Hematopoietic multipotent progenitor cell treated with erythropoietin and hydrocortisone succinate and interleukin-3 and kit ligand, for 8 days (in vitro differentiated cells): ENCODE measurements around the gene PLK5.
"Not testable (repeated sequence)": the region's sequence is repeated elsewhere in the genome, so short reads cannot be mapped to it uniquely, and the experiment has no call there.

Experiments
- DNase-seq: peaks from one replicate; pipeline ENCODE4 v3.0.0-alpha.2; 2015

The PLK5 gene

GRCh38 chr19:1523412-1524286 lies at the start of gene PLK5:
PLK5 (plus strand) TSS chr19:1524077; CDS start chr19:1526997, 2,920 bp downstream.
- no peak for DNase-seq

GRCh38 chr19:1474765-1475351 lies 49.0 kb upstream of the PLK5 start:
- DNase-seq: no peak

- no peak for DNase-seq
Measured at GRCh38 chr19:1475751-1476437, 48.0 kb upstream of the PLK5 start.

- not testable (repeated sequence) for DNase-seq
Measured at GRCh38 chr19:1477056-1477455, 46.8 kb upstream of the PLK5 start.

- DNase-seq: peak; percentile 95
Measured at GRCh38 chr19:1478934-1479707, 44.8 kb upstream of the PLK5 start, which contains the start of gene C19orf25. C19orf25 (minus strand) TSS chr19:1479215; CDS start chr19:1478903, 312 bp downstream.

- DNase-seq: no peak
Measured at GRCh38 chr19:1481224-1481892, 42.5 kb upstream of the PLK5 start.

- DNase-seq: no peak
Measured at GRCh38 chr19:1481893-1482360, 42.0 kb upstream of the PLK5 start.

- DNase-seq: no peak
Measured at GRCh38 chr19:1482361-1483130, 41.3 kb upstream of the PLK5 start.

- no peak for DNase-seq
Measured at GRCh38 chr19:1483131-1483978, 40.5 kb upstream of the PLK5 start.

GRCh38 chr19:1483979-1484428 lies 39.9 kb upstream of the PLK5 start:
- DNase-seq: no peak

- DNase-seq: no peak
Measured at GRCh38 chr19:1486720-1487575, 36.9 kb upstream of the PLK5 start.

- DNase-seq: no peak
Measured at GRCh38 chr19:1487576-1488281, 36.1 kb upstream of the PLK5 start.

GRCh38 chr19:1488282-1488601 lies 35.6 kb upstream of the PLK5 start:
- DNase-seq: no peak

GRCh38 chr19:1489463-1490310 lies 34.2 kb upstream of the PLK5 start:
- DNase-seq: no peak

GRCh38 chr19:1490311-1491113 lies 33.4 kb upstream of the PLK5 start, which contains the start of gene PCSK4:
PCSK4 (minus strand) TSS chr19:1490350; CDS start chr19:1490346, 4 bp downstream.
- DNase-seq: peak; percentile 98

GRCh38 chr19:1491114-1491848 lies 32.6 kb upstream of the PLK5 start, which contains the start of gene REEP6:
REEP6 (plus strand) TSS chr19:1491181; CDS start chr19:1491270, 89 bp downstream.
- no peak for DNase-seq
